Fibroblast of lung (primary cell): ENCODE measurements around the gene STARD3NL.

Source experiments
- CTCF ChIP-seq, 2 donors: IDR thresholded peaks in 1 of 2; conservative IDR thresholded peaks in 1 of 2; 1 replicate in 1 of 2; 2 replicates in 1 of 2; pipeline ENCODE4 v1.5.1; 2011 to 2012; ENCODE audit warnings: low read length in 2 of 2, control low read depth in 1 of 2, inconsistent platforms in 1 of 2, low read depth in 1 of 2, mild to moderate bottlenecking in 1 of 2
- EZH2 ChIP-seq: IDR thresholded peaks from 2 replicates; pipeline ENCODE4 v1.5.1; 2012; ENCODE audit warnings: low read length, control low read depth, mild to moderate bottlenecking; ENCODE audit errors: missing control alignments

DNA sequence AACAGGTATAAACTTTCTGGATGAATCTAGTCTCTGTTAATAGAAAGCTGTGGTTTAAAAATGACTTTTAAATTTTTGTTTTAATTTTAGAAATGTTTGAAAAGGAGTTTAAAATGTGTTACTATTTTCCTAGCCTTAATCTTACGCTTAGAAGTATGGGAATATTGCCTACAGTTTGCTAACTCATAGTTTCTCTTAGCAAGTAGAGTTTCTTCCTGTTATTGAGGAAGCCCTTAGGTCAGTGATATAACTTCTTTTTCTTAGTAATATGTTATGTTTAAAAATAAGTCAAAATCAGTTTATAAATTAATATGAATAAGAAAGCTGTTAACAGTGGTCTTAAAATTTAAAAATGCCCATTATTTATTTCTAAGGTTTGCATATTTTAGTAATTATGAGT, 3.1 kb downstream of the STARD3NL start:
- TF ChIP-seq CTCF (conservative IDR thresholded peaks at IDR 0.05 in 1 of 2, IDR thresholded peaks at IDR 0.05 in 1 of 2; ENCODE audit: low read depth in 1 of 2, low read length in 2 of 2) (no peak), EZH2 (no peak)
